ENCODE results near the gene COQ10B. TPM values are rescaled to one million over a fixed set of nuclear protein-coding genes. Genes with fewer than 3 reads are reported as not detected.

Gene COQ10B
- total and polyA plus RNA-seq, 3 donors from 2014 or later = 16.4 to 18.0 (median 17.9) TPM

DNA sequence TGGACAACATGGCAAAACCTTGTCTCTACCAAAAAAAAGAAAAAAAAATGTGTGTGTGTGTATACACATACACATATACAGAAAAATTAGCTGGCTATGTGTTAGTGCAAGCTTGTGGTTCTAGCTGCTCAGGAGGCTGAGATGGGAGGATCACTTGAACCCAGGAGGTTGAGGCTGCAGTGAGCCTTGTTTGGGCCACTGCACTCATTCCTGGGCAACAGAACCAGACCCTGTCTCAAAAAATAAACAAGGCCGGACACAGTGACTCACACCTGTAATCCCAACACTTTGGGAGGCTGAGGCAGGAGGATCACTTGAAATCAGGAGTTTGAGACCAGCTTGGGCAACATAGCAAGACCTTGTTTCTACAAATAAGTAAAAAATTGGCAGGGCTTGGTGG is 2.1 kb downstream of the COQ10B start:
- Histone ChIP-seq H3K4me3 (no peak overlapping the region), H3K36me3 (ENCODE audit: low read depth, missing control alignments) (no peaks in the 10 kb centered on the region), H3K9me3 (no peaks in the 10 kb centered on the region), H3K27me3 (no peaks in the 10 kb centered on the region), H3K4me1 (peaks cover 11% of the 10 kb centered on the region), H3K27ac (no peak overlapping the region)
- intact Hi-C loops (cut with DNase I; ENCODE audit: low total_unique reads) = no loop called here
- WGBS, 2 donors = 90 to 91% methylated on average over 1 of the region's 1 CpG
- TF ChIP-seq POLR2A (IDR thresholded peaks at IDR 0.05) = no peak
- TF ChIP-seq, protein P1, sequence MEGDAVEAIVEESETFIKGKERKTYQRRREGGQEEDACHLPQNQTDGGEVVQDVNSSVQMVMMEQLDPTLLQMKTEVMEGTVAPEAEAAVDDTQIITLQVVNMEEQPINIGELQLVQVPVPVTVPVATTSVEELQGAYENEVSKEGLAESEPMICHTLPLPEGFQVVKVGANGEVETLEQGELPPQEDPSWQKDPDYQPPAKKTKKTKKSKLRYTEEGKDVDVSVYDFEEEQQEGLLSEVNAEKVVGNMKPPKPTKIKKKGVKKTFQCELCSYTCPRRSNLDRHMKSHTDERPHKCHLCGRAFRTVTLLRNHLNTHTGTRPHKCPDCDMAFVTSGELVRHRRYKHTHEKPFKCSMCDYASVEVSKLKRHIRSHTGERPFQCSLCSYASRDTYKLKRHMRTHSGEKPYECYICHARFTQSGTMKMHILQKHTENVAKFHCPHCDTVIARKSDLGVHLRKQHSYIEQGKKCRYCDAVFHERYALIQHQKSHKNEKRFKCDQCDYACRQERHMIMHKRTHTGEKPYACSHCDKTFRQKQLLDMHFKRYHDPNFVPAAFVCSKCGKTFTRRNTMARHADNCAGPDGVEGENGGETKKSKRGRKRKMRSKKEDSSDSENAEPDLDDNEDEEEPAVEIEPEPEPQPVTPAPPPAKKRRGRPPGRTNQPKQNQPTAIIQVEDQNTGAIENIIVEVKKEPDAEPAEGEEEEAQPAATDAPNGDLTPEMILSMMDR (IDR thresholded peaks at IDR 0.05) = no peak
- no peak for DNase-seq

DNA sequence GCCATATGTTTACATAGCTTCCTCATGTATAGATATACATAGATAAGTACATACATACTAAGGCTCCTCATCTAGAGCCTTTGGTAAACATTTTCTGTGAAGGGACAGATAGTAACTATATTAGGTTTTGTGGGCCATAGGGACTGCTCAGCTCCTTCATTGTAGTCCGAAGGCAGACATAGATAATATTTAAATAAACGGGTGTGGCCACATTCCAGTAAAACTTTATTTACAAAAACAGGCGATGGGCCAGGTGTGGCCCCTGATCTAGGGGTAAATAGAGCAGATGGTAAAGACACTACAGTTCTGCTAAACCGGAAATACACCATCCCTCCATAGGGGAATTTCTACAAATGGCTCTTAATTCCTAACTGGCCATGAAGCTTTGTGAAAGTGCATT is 7.3 kb downstream of the COQ10B start:
- no peaks in the 10 kb centered on the region for H3K9me3 ChIP-seq
- intact Hi-C loops (cut with DNase I; ENCODE audit: low total_unique reads) = no loop called here
- no peak overlapping the region for H3K4me3 ChIP-seq
- no peaks in the 10 kb centered on the region for H3K4me1 ChIP-seq
- H3K36me3 ChIP-seq (ENCODE audit: low read depth, missing control alignments) = no peaks in the 10 kb centered on the region
- 89 to 94% methylated on average over 4 of the region's 4 CpGs for WGBS, 2 donors
- TF ChIP-seq, protein P1 (IDR thresholded peaks at IDR 0.05) = no peak
- no peak for TF ChIP-seq POLR2A (IDR thresholded peaks at IDR 0.05)
- no peak overlapping the region for H3K27ac ChIP-seq
- DNase-seq = no peak
- no peaks in the 10 kb centered on the region for H3K27me3 ChIP-seq

DNA sequence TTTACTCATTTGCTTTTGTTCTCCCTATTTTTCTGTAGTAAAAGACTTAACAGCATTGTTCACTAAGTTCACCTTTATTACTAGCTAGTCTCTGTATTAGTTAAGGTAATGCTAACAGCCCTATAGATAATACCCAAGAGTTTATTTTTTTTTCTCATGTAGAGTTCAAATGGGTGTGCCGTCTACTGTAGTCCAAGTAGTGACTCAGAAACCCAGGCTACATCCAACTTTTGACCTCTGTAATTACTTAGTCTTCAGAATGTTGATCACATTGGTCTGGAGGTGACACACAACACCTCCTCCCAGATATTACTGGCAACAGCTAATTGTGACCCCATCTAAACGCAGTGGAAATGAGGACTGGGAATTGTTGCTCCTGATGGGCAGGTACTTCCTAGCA is 7.7 kb downstream of the COQ10B start:
- Histone ChIP-seq H3K27ac (no peak overlapping the region), H3K27me3 (no peaks in the 10 kb centered on the region), H3K4me1 (no peaks in the 10 kb centered on the region), H3K4me3 (no peak overlapping the region), H3K36me3 (ENCODE audit: low read depth, missing control alignments) (no peaks in the 10 kb centered on the region), H3K9me3 (no peaks in the 10 kb centered on the region)
- no peak for TF ChIP-seq POLR2A (IDR thresholded peaks at IDR 0.05)
- TF ChIP-seq, protein P1 (IDR thresholded peaks at IDR 0.05) = no peak
- 86 to 89% methylated on average over 2 of the region's 2 CpGs for WGBS, 2 donors
- intact Hi-C loops (cut with DNase I; ENCODE audit: low total_unique reads) = no loop called here
- DNase-seq = no peak

DNA sequence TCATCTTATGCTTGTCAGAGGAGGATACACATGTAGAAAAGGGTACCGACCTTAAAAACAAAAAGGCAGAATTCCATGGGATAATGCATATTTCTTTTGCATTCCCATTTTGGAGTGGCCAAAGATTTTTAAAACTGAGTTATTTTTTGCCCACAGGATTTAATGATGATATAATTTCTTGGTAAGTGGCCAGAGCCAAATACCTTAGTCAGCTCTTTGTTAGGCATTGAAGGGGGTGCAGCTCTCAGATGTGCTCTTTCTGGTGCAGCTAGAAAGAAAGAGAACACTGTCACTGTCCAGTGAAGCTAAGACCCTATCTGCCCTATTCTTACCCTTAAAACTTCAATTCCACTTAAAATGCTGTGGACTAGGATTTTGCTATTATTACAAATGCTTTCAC is 10.8 kb downstream of the COQ10B start:
- no peak for TF ChIP-seq POLR2A (IDR thresholded peaks at IDR 0.05)
- TF ChIP-seq, protein P1 (IDR thresholded peaks at IDR 0.05) = no peak
- no peak for DNase-seq
- H3K27me3 ChIP-seq = no peaks in the 10 kb centered on the region
- H3K27ac ChIP-seq = no peak overlapping the region
- WGBS, 2 donors = 66 to 87% methylated on average over 1 of the region's 1 CpG
- H3K36me3 ChIP-seq (ENCODE audit: low read depth, missing control alignments) = no peaks in the 10 kb centered on the region
- H3K4me1 ChIP-seq = no peaks in the 10 kb centered on the region
- H3K9me3 ChIP-seq = no peaks in the 10 kb centered on the region
- H3K4me3 ChIP-seq = no peak overlapping the region
- intact Hi-C loops (cut with DNase I; ENCODE audit: low total_unique reads) = no loop called here

DNA sequence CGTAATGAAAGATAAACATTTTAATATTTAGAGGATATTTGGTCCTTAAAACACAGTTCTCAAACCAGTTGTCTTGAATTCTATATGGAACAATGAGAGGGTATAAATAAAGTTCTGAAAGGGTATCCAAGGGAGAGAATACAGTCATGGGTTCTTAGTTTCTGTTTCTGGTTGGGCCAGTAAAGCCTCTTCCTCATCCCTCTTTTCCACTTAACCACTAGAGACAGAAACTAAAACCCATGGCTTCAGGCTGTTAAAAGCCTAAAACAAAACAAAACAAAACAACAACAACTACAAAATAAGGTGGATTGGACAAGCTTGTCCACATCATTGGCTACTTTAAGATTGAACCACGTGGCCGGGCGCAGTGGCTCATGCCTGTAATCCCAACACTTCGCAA is 18.8 kb downstream of the COQ10B start:
- H3K36me3 ChIP-seq (ENCODE audit: low read depth, missing control alignments) = no peaks in the 10 kb centered on the region
- H3K27me3 ChIP-seq = no peaks in the 10 kb centered on the region
- no peaks in the 10 kb centered on the region for H3K4me1 ChIP-seq
- no peaks in the 10 kb centered on the region for H3K9me3 ChIP-seq
- no peak overlapping the region for H3K4me3 ChIP-seq
- no peak overlapping the region for H3K27ac ChIP-seq
- TF ChIP-seq, protein P1 (IDR thresholded peaks at IDR 0.05) = no peak
- TF ChIP-seq POLR2A (IDR thresholded peaks at IDR 0.05) = no peak
- DNase-seq = no peak
- 93 to 97% methylated on average over 5 of the region's 5 CpGs for WGBS, 2 donors
- intact Hi-C loops (cut with DNase I; ENCODE audit: low total_unique reads) = no loop called here
